Endothelial cell of umbilical vein (primary cell): Measurements from ENCODE around the gene PLAA. TPM values are rescaled to one million over a fixed set of nuclear protein-coding genes. Genes with fewer than 3 reads are reported as not detected.

Experiments used
- BruUV-seq: library from RNA; stranded (reverse); fragments of 400-500 nt; replicated peaks from 2 replicates; lab custom pipeline; 2021; lab: Mats Ljungman, UMichigan
- CTCF ChIA-PET: fragments of 300-600, 350-600 bp; sonication (Branson Sonifier 250); formaldehyde crosslinking; loops from one replicate; lab custom pipeline; 2021; ENCODE audit warnings: antibody characterized with exemption, inconsistent platforms; lab: Charles Lee
- POLR2A ChIA-PET: fragments of 300-600, 350-600 bp; sonication (Branson Sonifier 250); formaldehyde crosslinking; loops from one replicate; lab custom pipeline; 2021; ENCODE audit warnings: antibody characterized with exemption, inconsistent platforms; lab: Charles Lee
- DNase-seq: peaks from one replicate; pipeline ENCODE4 v3.0.0-alpha.2; 2011; ENCODE audit warnings: low read depth, low spot score
- FAIRE-seq: peaks from 2 replicates; lab custom pipeline; 2011; peaks lifted over from hg19 to GRCh38; lab: Jason Lieb, UNC
- H2AFZ ChIP-seq: 2 replicates; pipeline ENCODE4 v1.6.0; 2012; ENCODE audit warnings: low read depth, low read length, control low read depth, inconsistent platforms
- H3K27ac ChIP-seq: 2 replicates; pipeline ENCODE4 v1.5.1; 2011; ENCODE audit warnings: low read depth, mild to moderate bottlenecking, control low read depth, low read length, moderate library complexity; ENCODE audit not compliant: insufficient read depth
- H3K27me3 ChIP-seq, 2 experiments: 2 replicates each; pipeline versions ENCODE4 v1.6.0 to v1.6.1; 2011; ENCODE audit warnings: low read length in 2 of 2, mixed read lengths in 1 of 2; ENCODE audit not compliant: control insufficient read depth in 2 of 2, insufficient read depth in 2 of 2
- H3K36me3 ChIP-seq, 2 experiments: 2 replicates in 1 of 2; 3 replicates in 1 of 2; pipeline ENCODE4 v1.5.1; 2011; ENCODE audit warnings: low read length in 2 of 2, mild to moderate bottlenecking in 1 of 2, moderate library complexity in 1 of 2; ENCODE audit not compliant: control insufficient read depth in 2 of 2, insufficient read depth in 2 of 2; ENCODE audit errors: extremely low read depth in 1 of 2
- H3K4me1 ChIP-seq: 3 replicates; pipeline ENCODE4 v1.5.1; 2011; ENCODE audit warnings: mild to moderate bottlenecking, low read length; ENCODE audit not compliant: control insufficient read depth, insufficient read depth; ENCODE audit errors: extremely low read depth
- H3K4me2 ChIP-seq: 2 replicates; pipeline ENCODE4 v1.6.1; 2011; ENCODE audit warnings: low read length, control low read depth, mixed read lengths; ENCODE audit not compliant: insufficient read depth
- H3K4me3 ChIP-seq, 3 experiments: fragments of 200-600 bp in 1 of 3; sonication (generic), shearing (Covaris generic) in 1 of 3; replicated peaks in 1 of 3; 2 replicates each; pipeline ENCODE4 v1.5.1; 2011 to 2016; ENCODE audit warnings: control low read depth in 3 of 3, low read length in 3 of 3, mild to moderate bottlenecking in 2 of 3, inconsistent platforms in 1 of 3, low read depth in 1 of 3, moderate library complexity in 1 of 3; ENCODE audit not compliant: insufficient read depth in 1 of 3
- H3K79me2 ChIP-seq: 2 replicates; pipeline ENCODE4 v1.6.0; 2012; ENCODE audit warnings: low read length, inconsistent platforms; ENCODE audit not compliant: control insufficient read depth, insufficient read depth
- H3K9ac ChIP-seq: replicated peaks from 2 replicates; pipeline ENCODE3; 2011; ENCODE audit warnings: low read length, control low read depth; ENCODE audit not compliant: insufficient read depth; ENCODE audit errors: extremely low read depth
- H3K9me1 ChIP-seq: replicated peaks from 3 replicates; pipeline ENCODE4 v1.6.0; 2011; ENCODE audit warnings: mild to moderate bottlenecking, low read length; ENCODE audit not compliant: control insufficient read depth, insufficient read depth; ENCODE audit errors: extremely low read depth
- H3K9me3 ChIP-seq: replicated peaks from 2 replicates; pipeline ENCODE4 v1.5.1; 2012; ENCODE audit warnings: low read length, inconsistent platforms; ENCODE audit not compliant: control insufficient read depth, insufficient read depth
- H4K20me1 ChIP-seq: replicated peaks from 2 replicates; pipeline ENCODE3; 2011; ENCODE audit warnings: mild to moderate bottlenecking, low read length; ENCODE audit not compliant: control insufficient read depth, insufficient read depth; ENCODE audit errors: extremely low read depth
- CTCF ChIP-seq, 2 donors: IDR thresholded peaks; 1 replicate in 1 of 2; 2 replicates in 1 of 2; pipeline ENCODE4 v1.5.1; 2011; ENCODE audit warnings: low read length in 2 of 2, mild to moderate bottlenecking in 2 of 2, moderate library complexity in 2 of 2, control low read depth in 1 of 2, inconsistent platforms in 1 of 2, low read depth in 1 of 2; ENCODE audit not compliant: insufficient read depth in 1 of 2; ENCODE audit errors: extremely low read depth in 1 of 2
- EZH2 ChIP-seq: IDR thresholded peaks from 2 replicates; pipeline ENCODE4 v1.6.1; 2012; ENCODE audit warnings: borderline replicate concordance, low read depth, mild to moderate bottlenecking, moderate library complexity, low read length, inconsistent platforms; ENCODE audit not compliant: severe bottlenecking
- FOS ChIP-seq: IDR thresholded peaks from 2 replicates; pipeline ENCODE4 v1.6.1; 2011; ENCODE audit warnings: mild to moderate bottlenecking, low read length, moderate library complexity, borderline replicate concordance; ENCODE audit not compliant: insufficient read depth
- GATA2 ChIP-seq: IDR thresholded peaks from 2 replicates; pipeline ENCODE4 v1.7.0; 2011; ENCODE audit warnings: low read depth, mild to moderate bottlenecking, moderate library complexity, mixed read lengths, low read length; ENCODE audit not compliant: insufficient read length, insufficient read depth
- JUN ChIP-seq: IDR thresholded peaks from 2 replicates; pipeline ENCODE4 v1.6.1; 2011; ENCODE audit warnings: borderline replicate concordance, low read depth; ENCODE audit not compliant: insufficient read length, insufficient read depth
- MAX ChIP-seq: IDR thresholded peaks from 2 replicates; pipeline ENCODE4 v1.6.1; 2011; ENCODE audit not compliant: insufficient read depth, insufficient read length
- MYC ChIP-seq: IDR thresholded peaks from one replicate; pipeline ENCODE4 v1.6.1; 2011; ENCODE audit warnings: mild to moderate bottlenecking, low read depth, low read length
- POLR2A ChIP-seq: IDR thresholded peaks from 2 replicates; pipeline ENCODE4 v1.6.1; 2012; ENCODE audit warnings: low read depth, mild to moderate bottlenecking, control low read depth, low read length
- POLR2AphosphoS5 ChIP-seq: IDR thresholded peaks from 2 replicates; pipeline ENCODE4 v1.6.1; 2012; ENCODE audit warnings: low read depth, mild to moderate bottlenecking, control low read depth, low read length, moderate library complexity; ENCODE audit not compliant: insufficient read depth
- dilution Hi-C: fragments of 300-500 bp; cut with MboI; formaldehyde crosslinking; loops from one replicate; pipeline ENCODE4 v1.15.0; 2019; ENCODE audit warnings: low sequenced_read_pairs; ENCODE audit not compliant: extremely low pct_ligation_motif_present
- intact Hi-C: fragments of 100-400 bp; cut with micrococcal nuclease; formaldehyde crosslinking; loops from one replicate; pipeline ENCODE4 v1.10.0; 2022
- polyA plus RNA-seq, 4 experiments: library from polyadenylated mRNA; depleted of rRNA in 3 of 4; stranded (reverse) in 3 of 4; unstranded in 1 of 4; fragments of >200 nt; gene quantifications; 2 replicates each; pipeline versions ENCODE4 v1.2.1 to v1.2.3, GENCODE V29; 2011 to 2012; ENCODE audit warnings: missing spikeins in 1 of 4
- total RNA-seq: library from RNA; stranded (reverse); gene quantifications from 2 replicates; pipeline ENCODE4 v1.2.3, GENCODE V29; 2021

PLAA gene
- total and polyA plus RNA-seq, 2 donors (not counting 3 experiments of a cell fraction or from before 2014, with no cell fraction given): 15.6 to 36.9 TPM

GRCh38 chr9:26949637-26950069 is 2.6 kb upstream of the PLAA start:
- Histone ChIP-seq H3K27me3 (no peaks in the 10 kb centered on the region), H3K27ac (no peak overlapping the region), H4K20me1 (no peaks in the 10 kb centered on the region), H3K9me3 (no peaks in the 10 kb centered on the region), H2AFZ (no peak overlapping the region), H3K9ac (no peak overlapping the region), H3K9me1 (no peaks in the 10 kb centered on the region), H3K36me3 (no peaks in the 10 kb centered on the region), H3K79me2 (peaks cover 23% of the 10 kb centered on the region), H3K4me3 (no peak overlapping the region), H3K4me1 (peaks cover 15% of the 10 kb centered on the region), H3K4me2 (no peak overlapping the region)
- FAIRE-seq: no peak
- TF ChIP-seq EZH2: no peak
- no peak for TF ChIP-seq MAX
- TF ChIP-seq CTCF (IDR thresholded peaks at IDR 0.05; ENCODE audit: extremely low read depth in 1 of 2, insufficient read depth in 1 of 2, low read depth in 1 of 2, low read length in 2 of 2): no peak
- TF ChIP-seq JUN: no peak
- TF ChIP-seq GATA2: no peak
- no peak for TF ChIP-seq MYC
- no peak for TF ChIP-seq POLR2AphosphoS5
- TF ChIP-seq FOS: no peak
- no peak for TF ChIP-seq POLR2A
- POLR2A ChIA-PET: no interaction called here
- CTCF ChIA-PET: no interaction called here
- intact Hi-C loops: loop anchor here (5.0 kb wide), 1 partner anchor 168 kb away; no protein-coding TSS in a partner anchor
- no TSS peak for BruUV-seq
- dilution Hi-C loops: no loop called here
- DNase-seq: no peak
